HG03196 (cell line): ENCODE measurements around the gene ZNF10.

Experiments
- ATAC-seq: cut with Tn5 transposase; IDR thresholded peaks from one replicate; pipeline ENCODE4 v1.9.1; 2021; ENCODE audit not compliant: unreplicated experiment

Gene ZNF10

DNA sequence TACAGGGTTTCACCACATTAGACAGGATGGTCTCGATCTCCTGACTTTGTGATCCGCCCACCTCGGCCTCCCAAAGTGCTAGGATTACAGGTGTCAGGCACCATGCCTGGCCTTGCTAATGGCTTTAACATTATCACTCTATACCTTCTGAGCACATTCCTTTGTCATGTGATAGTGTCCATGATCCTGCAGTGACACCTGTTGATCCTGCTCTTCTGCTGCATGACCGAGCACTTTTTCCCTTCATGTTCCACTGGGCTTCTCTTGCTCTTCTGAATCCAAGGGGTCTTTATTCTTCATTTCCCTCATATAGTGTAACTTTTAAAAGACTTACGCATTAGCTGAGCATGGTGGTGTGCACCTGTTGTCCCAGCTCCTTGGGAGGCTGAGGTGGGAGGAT lies 62.4 kb downstream of the ZNF10 start:
- no peak for ATAC-seq

DNA sequence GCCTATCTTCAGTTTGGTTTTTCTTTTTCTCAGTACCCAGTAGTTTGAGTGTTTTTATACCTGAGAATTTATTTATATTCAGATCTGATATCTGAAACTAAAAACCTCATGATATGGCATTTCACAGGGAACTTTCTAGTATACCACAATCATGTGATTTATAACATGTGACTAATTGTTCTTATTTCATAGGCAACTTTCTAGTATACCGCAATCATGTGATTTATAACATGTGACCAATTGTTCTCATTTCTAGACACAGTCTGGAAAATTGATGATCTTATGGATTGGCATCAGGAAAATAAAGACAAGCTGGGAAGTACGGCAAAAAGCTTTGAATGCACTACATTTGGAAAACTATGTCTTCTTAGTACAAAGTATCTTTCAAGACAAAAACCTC lies 71.5 kb downstream of the ZNF10 start:
- no peak for ATAC-seq

DNA sequence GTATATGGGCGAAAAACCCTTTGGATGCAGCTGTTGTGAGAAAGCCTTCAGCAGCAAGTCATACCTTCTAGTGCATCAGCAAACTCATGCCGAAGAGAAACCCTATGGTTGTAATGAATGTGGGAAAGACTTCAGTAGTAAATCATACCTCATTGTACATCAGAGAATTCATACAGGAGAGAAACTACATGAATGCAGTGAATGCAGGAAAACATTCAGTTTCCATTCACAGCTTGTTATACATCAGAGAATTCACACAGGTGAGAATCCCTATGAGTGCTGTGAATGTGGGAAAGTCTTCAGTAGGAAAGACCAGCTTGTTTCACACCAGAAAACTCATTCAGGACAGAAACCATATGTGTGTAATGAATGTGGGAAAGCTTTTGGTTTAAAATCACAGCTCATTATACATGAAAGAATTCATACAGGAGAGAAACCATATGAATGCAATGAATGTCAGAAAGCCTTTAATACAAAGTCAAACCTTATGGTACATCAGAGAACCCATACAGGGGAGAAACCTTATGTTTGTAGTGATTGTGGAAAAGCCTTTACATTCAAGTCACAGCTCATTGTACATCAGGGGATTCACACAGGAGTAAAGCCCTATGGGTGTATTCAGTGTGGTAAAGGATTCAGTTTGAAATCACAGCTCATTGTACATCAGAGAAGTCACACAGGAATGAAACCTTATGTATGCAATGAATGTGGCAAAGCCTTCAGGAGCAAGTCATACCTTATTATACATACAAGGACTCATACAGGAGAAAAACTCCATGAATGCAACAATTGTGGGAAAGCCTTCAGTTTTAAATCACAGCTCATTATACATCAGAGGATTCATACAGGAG lies 72.3 kb downstream of the ZNF10 start:
- no peak for ATAC-seq

- no peak for ATAC-seq
These were observed 73.2 kb downstream of the ZNF10 start for GRCh38 chr12:133203344-133204263.

GRCh38 chr12:133204264-133204603 lies 73.8 kb downstream of the ZNF10 start:
- no peak for ATAC-seq

DNA sequence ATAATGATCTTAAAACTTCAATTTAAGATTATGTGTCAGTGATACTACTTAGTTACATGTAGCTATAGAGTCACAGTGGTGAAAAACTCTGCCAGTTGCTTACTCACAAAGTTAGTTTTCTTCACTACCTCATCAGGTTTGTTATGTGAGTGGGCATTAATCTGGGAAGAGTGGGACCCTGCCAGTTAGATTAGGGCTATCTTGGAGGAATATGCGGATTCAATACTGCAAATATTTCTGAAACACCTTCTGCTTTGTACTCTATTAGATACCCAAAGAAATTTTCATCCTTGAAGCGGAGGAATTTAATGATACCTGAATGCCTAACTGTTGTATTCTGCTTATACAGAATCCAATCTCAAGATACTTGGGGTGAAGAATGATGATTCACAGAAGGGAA lies 76.0 kb downstream of the ZNF10 start:
- no peak for ATAC-seq
